HG03097 (cell line): ENCODE measurements around the gene C16orf89.
A peak's percentile ranks its signal among the peaks of the same experiment; 100 is the strongest.
"Not testable (repeated sequence)": the region's sequence is repeated elsewhere in the genome, so short reads cannot be mapped to it uniquely, and the experiment has no call there.

ENCODE experiments used
- ATAC-seq: cut with Tn5 transposase; IDR thresholded peaks from one replicate; pipeline ENCODE4 v1.9.1; 2021; ENCODE audit not compliant: unreplicated experiment, low FRiP score

C16orf89 gene

GRCh38 chr16:5062051-5062450 is 3.7 kb downstream of the C16orf89 start:
- ATAC-seq = no peak

GRCh38 chr16:5060073-5060641 is 5.6 kb downstream of the C16orf89 start:
- ATAC-seq = no peak

DNA sequence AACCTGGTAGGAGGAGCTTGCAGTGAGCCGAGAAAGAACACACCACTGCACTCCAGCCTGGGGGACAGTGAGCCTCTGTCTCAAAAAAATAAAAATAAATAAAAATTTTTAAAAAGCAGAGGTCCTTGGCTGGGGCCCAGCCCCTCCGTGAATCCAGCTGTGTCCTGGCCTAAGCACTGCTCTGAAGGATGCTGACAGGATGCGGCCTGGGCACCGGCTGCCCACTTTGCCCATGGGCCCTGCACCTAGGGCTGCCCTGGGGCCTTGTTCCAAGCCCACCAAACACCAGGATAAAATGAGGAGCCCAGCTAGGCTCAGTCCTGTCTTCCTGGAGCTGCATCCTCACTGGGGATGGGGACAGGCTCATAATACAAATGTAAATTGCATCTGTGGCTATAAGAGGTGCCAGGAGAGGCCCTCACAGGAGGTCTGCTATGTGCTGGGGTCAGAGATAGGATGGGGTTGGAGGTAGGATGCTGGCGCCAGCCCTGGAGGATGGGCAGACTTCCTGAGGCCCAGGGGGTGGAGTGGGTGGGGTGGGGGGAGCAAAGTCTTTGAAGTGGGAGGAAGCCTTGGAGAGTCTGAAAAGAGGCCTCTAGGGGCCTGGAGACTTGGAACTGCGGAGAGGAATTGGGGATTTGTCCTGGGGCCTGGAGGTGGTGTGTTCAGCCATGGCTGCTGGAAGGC is 6.2 kb downstream of the C16orf89 start:
- no peak for ATAC-seq

DNA sequence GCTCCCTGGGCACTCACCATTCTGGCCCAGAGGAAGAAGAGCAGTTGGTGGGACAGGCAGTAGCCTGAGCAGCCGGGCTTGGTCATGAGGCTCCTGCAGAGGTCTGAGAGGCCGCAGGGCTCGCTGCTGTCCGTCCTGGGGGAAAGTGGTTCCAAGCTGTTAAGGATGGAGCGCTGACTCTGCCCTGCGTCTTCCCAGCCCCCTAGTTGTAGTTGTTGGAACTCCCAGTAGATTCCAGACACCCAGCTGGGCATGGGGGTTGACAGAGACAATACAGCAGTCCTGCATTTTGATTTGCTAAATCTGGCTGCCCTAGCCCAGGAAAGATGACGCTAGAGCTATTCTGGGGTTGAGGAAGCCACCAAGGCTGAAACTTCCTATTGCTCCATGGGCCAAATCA is 7.3 kb downstream of the C16orf89 start:
- ATAC-seq = no peak

DNA sequence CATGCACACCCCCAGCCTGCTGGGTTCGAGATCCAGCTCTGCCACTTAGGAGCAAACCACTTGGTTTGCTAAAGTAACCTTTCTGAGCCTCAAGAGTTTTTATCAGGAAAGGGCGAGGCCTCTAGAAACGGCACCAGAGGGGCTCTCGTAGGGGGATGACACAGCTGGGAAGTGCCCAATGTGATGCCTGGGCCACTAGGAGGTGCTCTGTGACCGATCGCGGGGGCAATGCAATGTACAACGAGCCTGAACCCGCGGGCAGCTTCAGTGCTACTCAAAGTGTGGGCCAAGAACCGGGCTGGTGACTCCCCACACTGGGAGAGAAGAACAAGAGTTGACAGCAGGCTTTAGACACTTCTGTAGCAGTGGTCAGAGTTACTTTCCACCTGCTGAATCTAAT is 9.4 kb downstream of the C16orf89 start:
- no peak for ATAC-seq

DNA sequence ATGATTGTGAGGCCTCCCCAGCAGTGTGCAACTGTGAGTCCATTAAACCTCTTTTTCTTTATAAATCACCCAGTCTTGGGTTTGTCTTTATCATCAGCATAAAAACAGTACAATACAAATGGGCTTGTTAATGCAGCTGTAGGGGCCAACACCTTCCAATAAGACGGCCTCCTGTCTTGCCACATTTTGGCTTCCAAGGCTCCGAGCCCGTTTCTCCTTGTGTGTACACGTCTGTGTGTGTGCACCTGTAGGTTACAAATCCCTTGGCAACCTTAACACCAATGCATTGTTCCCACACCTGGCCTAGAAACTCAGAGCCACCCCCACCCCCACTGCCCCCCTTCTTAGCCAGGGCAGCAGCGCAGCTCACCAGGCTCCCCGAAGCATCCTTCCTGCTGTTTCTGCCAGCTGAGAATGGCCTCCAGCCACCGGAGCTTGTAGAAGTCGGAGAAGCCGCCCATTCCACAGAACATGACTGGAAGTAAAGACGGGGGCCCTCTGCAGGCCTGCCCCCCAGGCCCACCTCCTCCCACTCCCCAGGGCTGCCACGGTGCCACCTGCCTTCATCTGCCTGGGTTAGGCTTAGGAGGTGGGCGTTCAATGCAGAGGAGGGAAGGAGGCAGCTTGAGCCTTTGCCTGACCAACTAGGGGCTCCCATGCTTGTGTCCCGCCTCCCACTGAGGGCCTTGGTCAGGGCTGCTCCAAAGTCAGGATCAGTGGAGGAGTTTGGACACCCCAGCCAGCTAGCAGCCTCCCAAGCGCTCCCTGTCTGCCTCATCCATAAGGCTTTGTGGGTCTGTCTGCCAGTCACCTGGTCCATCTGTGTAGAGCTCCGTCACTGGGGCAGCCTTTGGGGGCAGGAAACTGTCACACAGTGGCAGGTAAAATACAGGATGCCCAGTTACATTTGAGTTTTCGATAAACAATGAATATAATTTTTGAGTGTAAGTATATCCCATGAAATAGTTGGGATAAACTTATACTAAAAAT is 10.6 kb downstream of the C16orf89 start:
- ATAC-seq = no peak

DNA sequence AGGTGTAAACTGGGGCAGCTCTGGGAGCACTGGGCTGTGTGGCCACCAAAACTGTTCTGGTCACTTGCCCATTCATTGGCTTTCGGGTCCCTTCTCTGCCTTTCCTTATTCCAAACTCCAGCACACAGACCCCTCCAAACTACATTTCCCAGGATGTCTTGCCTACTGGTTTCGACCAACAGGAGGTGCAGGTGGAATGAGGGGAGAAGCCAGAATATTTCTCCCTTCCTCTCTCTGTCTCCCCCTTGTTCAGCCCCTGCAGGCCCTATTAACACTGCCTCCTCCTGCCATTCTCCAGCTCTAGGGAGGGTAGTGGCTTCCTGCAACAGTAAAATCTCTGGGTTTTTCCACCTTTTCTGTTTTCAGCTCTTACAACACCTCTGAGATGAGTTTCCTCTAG is 18.8 kb downstream of the C16orf89 start:
- ATAC-seq = no peak

DNA sequence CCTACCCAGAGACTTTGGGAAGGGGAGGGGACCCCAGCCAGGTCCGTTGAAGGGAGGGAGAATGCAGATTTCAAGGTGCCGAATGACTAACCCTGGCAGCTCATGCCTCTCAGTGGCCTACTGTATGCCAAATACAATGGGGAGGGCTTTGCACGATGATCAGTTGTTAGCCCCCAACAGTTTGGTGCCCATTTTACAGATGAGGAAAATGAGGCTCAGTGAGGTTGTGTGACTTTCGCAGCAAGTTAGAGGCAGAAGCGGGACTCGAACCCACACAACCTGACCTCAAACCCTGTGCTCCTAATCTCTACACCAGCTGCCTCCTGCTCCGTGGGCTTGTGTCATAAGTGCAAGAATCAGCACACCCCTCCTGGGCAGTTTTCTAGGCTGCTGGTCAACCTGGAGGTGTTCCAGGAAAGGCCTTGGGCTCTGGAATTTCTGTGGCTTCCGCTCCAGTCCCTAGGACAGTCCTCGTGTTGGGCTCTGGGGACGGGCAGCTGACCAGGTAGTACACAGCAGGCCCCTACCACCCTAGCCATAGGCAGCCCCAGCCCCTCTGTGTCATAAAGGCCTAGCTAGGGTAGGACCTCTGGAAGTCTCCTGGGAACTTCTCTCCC is 20.1 kb downstream of the C16orf89 start:
- ATAC-seq = no peak

DNA sequence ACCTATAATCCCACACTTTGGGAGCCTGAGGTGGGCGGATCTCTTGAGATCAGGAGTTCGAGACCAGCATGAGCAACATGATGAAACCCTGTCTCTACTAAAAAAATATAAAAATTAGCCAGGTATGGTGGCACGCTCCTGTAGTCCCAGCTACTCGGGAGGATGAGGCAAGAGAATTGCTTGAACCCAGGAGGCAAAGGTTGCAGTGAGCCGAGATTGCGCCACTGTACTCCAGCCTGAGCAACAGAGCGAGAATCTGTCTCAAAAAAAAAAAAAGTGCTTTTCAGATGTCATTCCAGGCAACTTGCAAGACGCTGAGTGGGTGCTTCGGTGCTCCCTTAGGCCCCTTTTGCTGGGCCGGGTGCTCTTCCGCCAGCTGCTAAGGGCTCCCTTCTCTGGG is 21.2 kb downstream of the C16orf89 start:
- not testable (repeated sequence) for ATAC-seq

- no peak for ATAC-seq
Measured at GRCh38 chr16:5044011-5044540, 21.7 kb downstream of the C16orf89 start.

- no peak for ATAC-seq
Measured at GRCh38 chr16:5042574-5043171, 23.1 kb downstream of the C16orf89 start.

- ATAC-seq = no peak
Measured at GRCh38 chr16:5041600-5042133, 24.1 kb downstream of the C16orf89 start.

GRCh38 chr16:5040451-5040850 is 25.3 kb downstream of the C16orf89 start:
- ATAC-seq = no peak

DNA sequence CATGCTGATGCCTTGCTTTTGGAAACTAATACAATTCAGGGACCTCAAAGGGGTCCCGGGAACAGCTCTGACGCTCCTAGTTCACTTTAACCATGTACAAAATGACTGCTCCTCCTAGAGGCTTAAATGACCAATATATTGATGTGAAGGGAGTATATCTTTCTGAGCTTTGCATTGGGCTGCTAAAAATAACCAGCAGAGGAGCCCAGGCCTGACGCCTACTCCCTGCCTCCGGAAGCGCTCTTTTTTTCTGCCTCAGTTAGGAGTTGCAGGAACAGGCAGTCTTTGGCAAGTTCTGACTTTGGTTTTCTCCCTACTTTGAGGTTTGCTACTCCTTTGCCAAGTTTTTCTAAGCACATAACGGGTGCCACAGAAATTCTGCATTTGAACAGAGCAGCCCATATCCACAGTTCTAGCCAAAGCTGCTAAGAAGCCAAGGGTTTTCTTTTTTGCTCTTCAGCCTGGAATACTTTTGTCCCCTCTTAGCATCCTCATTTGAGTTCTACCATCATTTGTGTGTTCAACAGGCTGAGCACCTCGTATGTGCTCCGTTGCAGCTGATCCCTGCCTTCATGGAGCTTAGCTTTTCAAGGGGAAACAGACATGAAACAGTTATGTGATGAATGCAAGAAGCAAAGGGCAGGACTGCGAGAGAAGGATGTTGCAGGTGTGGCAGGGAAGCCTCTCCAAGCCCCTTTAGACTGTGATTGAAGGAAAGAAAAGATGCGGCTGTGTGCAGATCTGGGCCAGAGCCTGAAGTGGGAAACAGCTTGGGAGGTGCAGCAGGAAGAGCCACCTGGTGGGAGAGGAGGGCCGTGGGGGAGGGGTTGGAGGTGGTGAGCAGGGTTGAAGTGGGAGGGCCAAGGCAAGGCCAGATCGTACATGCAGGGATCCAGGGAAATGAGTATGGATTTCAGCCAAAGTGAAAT is 29.3 kb downstream of the C16orf89 start:
- no peak for ATAC-seq

GRCh38 chr16:5035909-5036227 is 29.9 kb downstream of the C16orf89 start:
- ATAC-seq = no peak

DNA sequence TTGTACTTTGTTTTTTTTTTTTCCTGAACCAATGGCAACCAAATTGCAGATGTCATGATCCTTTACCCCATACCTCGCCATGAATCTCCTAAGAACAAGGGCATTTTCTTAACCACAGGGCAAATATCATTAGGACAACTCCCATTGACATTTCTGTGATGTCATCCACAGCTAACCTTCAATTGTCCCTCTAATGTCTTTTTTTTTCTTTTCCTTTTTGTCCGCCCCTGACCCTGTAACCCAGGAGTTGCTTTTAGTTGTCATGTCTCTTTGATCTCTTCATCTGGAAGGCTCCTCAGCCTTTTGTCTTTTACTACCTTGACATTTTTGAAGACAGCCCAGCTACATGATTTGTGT is 31.6 kb downstream of the C16orf89 start:
- no peak for ATAC-seq

DNA sequence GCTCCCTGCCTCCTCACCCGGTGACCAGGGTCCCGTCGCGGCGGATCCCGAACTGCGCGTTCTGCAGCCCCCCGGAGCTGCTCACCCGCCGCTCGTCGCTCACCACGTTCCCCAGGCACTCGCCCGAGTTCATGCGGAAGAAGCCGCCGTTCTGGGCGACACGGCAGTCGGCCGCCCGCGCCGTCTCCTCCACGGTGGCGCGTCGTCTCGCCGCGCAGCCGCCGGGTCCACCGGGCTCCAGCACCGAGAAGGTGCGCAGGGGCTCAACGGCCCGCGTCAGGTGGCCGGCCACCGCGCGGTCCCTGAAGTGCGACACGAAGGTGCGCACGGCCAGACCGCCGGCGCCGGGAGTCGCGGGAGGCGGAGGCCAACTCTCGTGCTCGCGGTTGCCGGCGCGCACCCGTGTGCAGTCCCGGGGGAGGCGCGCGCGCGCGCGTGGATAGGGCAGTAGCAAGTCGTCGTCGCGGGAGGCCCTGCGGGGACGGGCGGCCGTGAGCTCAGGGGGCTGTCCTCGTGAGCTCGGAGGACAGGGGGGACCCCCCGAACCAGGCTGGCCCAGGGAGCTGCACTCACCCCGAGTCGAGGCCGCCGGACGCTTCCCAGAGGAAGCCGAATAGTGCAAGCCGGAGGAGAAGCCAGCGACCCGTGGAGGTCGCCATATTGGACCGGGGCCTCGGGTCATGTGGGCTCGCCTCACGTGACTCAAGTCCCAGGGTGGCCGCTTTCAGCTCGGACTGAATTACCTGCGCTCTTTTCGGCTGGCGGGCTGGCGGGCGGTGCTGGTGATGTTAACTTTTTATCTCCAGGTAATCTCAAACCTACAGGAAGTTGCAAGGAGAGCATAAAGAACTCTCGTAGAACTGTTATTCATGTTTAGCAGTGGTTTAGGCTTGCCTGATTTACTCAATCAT is 32.2 kb downstream of the C16orf89 start, which contains the start of gene NAGPA:
NAGPA (minus strand) TSS at position 680 of the 911 bp plus-strand sequence; CDS start at position 659, 21 bp downstream.
- ATAC-seq = peak; percentile 87

DNA sequence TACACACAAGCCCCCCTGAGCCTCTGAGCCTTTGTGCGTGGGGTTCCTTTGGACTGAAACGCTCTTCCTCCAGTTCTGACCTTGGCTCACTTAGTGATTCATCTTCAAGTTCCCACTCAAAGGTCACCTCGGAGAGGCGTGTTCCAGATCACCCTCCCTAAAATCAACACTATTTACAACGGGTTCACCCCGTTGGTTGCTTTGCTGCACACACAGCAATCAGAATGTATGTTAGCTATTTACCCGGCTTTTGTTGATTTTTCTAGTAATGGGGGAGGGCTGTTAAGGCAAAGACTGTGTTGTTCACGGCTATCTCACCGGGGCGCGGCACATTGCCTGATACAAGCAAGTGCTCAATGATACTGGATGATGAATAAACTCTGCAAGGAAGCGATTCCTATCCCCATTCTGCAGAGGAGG is 33.0 kb downstream of the C16orf89 start:
- ATAC-seq = no peak
